GM12878 (cell line): ENCODE measurements around the gene PARVA. TPM values are rescaled to one million over a fixed set of nuclear protein-coding genes. Genes with fewer than 3 reads are reported as not detected.

Source experiments
- ATAC-seq: fragments of 200-7000 bp; cut with Tn5 transposase; 3 replicates; pipeline ENCODE4 v1.9.1; 2020; ENCODE audit warnings: mild to moderate bottlenecking, moderate library complexity
- BruUV-seq: library from RNA; stranded (reverse); fragments of 400-500 nt; replicated peaks from 2 replicates; lab custom pipeline; 2021; lab: Mats Ljungman, UMichigan
- CTCF ChIA-PET: fragments of 300-600 bp; sonication (Branson Sonifier 250); formaldehyde crosslinking; extraction: SDS; loops from one replicate; lab custom pipeline; 2021; ENCODE audit warnings: inconsistent platforms; lab: Yijun Ruan, JAX
- POLR2A ChIA-PET: fragments of 350-600 bp; formaldehyde crosslinking; extraction: SDS; loops from one replicate; lab custom pipeline; 2021; ENCODE audit warnings: inconsistent platforms; lab: Charles Lee
- RAD21 ChIA-PET: fragments of 300-600 bp; sonication (Branson Sonifier 250); formaldehyde crosslinking; loops from one replicate; lab custom pipeline; 2023; ENCODE audit warnings: antibody characterized with exemption; ENCODE audit not compliant: unreplicated experiment; lab: Charles Lee
- SMC1A ChIA-PET: fragments of 300-600 bp; sonication (Branson Sonifier 250); formaldehyde crosslinking; loops from one replicate; lab custom pipeline; 2023; ENCODE audit not compliant: unreplicated experiment, uncharacterized antibody; lab: Charles Lee
- DNase-seq: peaks from one replicate; pipeline ENCODE4 v3.0.0-alpha.2; 2011; ENCODE audit warnings: low read depth, low spot score
- FAIRE-seq: peaks from 3 replicates; lab custom pipeline; 2011; peaks lifted over from hg19 to GRCh38; lab: Jason Lieb, UNC
- H2AFZ ChIP-seq: 2 replicates; pipeline ENCODE4 v1.6.0; 2011; ENCODE audit warnings: low read depth, low read length, control low read depth; ENCODE audit not compliant: control insufficient read depth
- H3K27ac ChIP-seq: 2 replicates; pipeline ENCODE4 v1.5.1; 2011; ENCODE audit warnings: control low read depth; ENCODE audit not compliant: control insufficient read depth, insufficient read depth
- H3K27me3 ChIP-seq, 2 experiments: replicated peaks in 1 of 2; 2 replicates each; pipeline versions ENCODE4 v1.6.0 to v1.6.1; 2011; ENCODE audit warnings: low read length in 1 of 2; ENCODE audit not compliant: control insufficient read depth in 2 of 2, insufficient read depth in 2 of 2
- H3K36me3 ChIP-seq, 2 experiments: 2 replicates each; pipeline ENCODE4 v1.5.1; 2011; ENCODE audit warnings: low read length in 1 of 2; ENCODE audit not compliant: control insufficient read depth in 2 of 2, insufficient read depth in 2 of 2
- H3K4me1 ChIP-seq: 2 replicates; pipeline ENCODE4 v1.6.1; 2011; ENCODE audit warnings: mild to moderate bottlenecking, low read length, moderate library complexity, mixed read lengths; ENCODE audit not compliant: control insufficient read depth, insufficient read depth
- H3K4me2 ChIP-seq: 2 replicates; pipeline ENCODE4 v1.6.0; 2011; ENCODE audit warnings: control low read depth; ENCODE audit not compliant: control insufficient read depth, insufficient read depth
- H3K4me3 ChIP-seq: fragments of 200-600 bp; sonication (generic); 2 replicates; pipeline ENCODE4 v1.5.1; 2016
- H3K79me2 ChIP-seq: 2 replicates; pipeline ENCODE4 v1.6.0; 2011; ENCODE audit warnings: low read length; ENCODE audit not compliant: control insufficient read depth, insufficient read depth
- H3K9ac ChIP-seq: 2 replicates; pipeline ENCODE4 v1.8.0; 2011; ENCODE audit warnings: low read length, control low read depth, mixed read lengths; ENCODE audit not compliant: control insufficient read depth, insufficient read depth
- H3K9me3 ChIP-seq: replicated peaks from 3 replicates; pipeline ENCODE4 v1.5.1; 2011; ENCODE audit warnings: mild to moderate bottlenecking, low read length; ENCODE audit not compliant: control insufficient read depth, insufficient read depth
- H4K20me1 ChIP-seq: 2 replicates; pipeline ENCODE4 v1.6.0; 2011; ENCODE audit not compliant: control insufficient read depth, insufficient read depth
- ASH2L ChIP-seq: fragments of 300-600, 200-600 bp; sonication (generic); IDR thresholded peaks from 2 replicates; pipeline ENCODE4 v1.6.1; 2017; ENCODE audit warnings: low read depth, mild to moderate bottlenecking, borderline replicate concordance
- CBX3 ChIP-seq: fragments of 200-600 bp; sonication (generic); IDR thresholded peaks from 2 replicates; pipeline ENCODE4 v1.6.1; 2016; ENCODE audit warnings: low read depth, borderline replicate concordance
- CBX5 ChIP-seq: sonication (generic); IDR thresholded peaks from 2 replicates; pipeline ENCODE4 v1.6.1; 2016; ENCODE audit warnings: low read depth, moderate library complexity, mild to moderate bottlenecking, inconsistent platforms
- CEBPZ ChIP-seq: fragments of 150-350 bp; IDR thresholded peaks from 2 replicates; pipeline ENCODE4 v1.6.1; 2016; ENCODE audit warnings: low read depth, low read length
- DPF2 ChIP-seq: fragments of 450-650 bp; IDR thresholded peaks from 2 replicates; pipeline ENCODE4 v1.6.1; 2017; ENCODE audit warnings: mild to moderate bottlenecking
- E4F1 ChIP-seq: fragments of 450-650 bp; IDR thresholded peaks from 2 replicates; pipeline ENCODE4 v1.6.1; 2018; ENCODE audit warnings: borderline replicate concordance, mild to moderate bottlenecking; ENCODE audit not compliant: partially characterized antibody
- EGR1 ChIP-seq, 2 experiments: IDR thresholded peaks; 1 replicate in 1 of 2; 2 replicates in 1 of 2; pipeline ENCODE4 v1.6.1; 2011 to 2012; ENCODE audit warnings: low read depth in 2 of 2, low read length in 2 of 2, borderline replicate concordance in 1 of 2, mild to moderate bottlenecking in 1 of 2, moderate library complexity in 1 of 2
- EZH2 ChIP-seq: IDR thresholded peaks from 2 replicates; pipeline ENCODE4 v1.6.1; 2012; ENCODE audit warnings: low read depth, mild to moderate bottlenecking, control low read depth, inconsistent platforms, low read length, borderline replicate concordance; ENCODE audit not compliant: control insufficient read depth
- MEF2B ChIP-seq: fragments of 450-650 bp; IDR thresholded peaks from 2 replicates; pipeline ENCODE4 v1.6.1; 2018; ENCODE audit warnings: mild to moderate bottlenecking, moderate library complexity; ENCODE audit not compliant: partially characterized antibody, poor library complexity, severe bottlenecking
- MLLT1 ChIP-seq: fragments of 450-650 bp; IDR thresholded peaks from 2 replicates; pipeline ENCODE4 v1.6.1; 2016; ENCODE audit warnings: mild to moderate bottlenecking
- POLR2AphosphoS2 ChIP-seq: IDR thresholded peaks from 2 replicates; pipeline ENCODE4 v1.6.1; 2011; ENCODE audit warnings: low read depth, mild to moderate bottlenecking, low read length, improper control_type of control experiment, moderate library complexity
- RBBP5 ChIP-seq: fragments of 200-600 bp; sonication (generic); conservative IDR thresholded peaks from 2 replicates; pipeline ENCODE4 v1.6.1; 2016
- SP1 ChIP-seq: IDR thresholded peaks from one replicate; pipeline ENCODE4 v1.6.1; 2011; ENCODE audit warnings: low read depth, low read length
- WGBS: methylation state at CpG from one replicate; pipeline ENCODE4 v1.1.6; 2016; ENCODE audit warnings: low lambda C conversion rate; ENCODE audit not compliant: insufficient replicate concordance, insufficient coverage; ENCODE audit errors: missing lambda C conversion rate; 5-methylcytosine and 5-hydroxymethylcytosine counted together
- in situ Hi-C: fragments of 300-500 bp; cut with MboI; formaldehyde crosslinking; loops from 9 replicates; pipeline ENCODE4 v1.14.3; 2018; ENCODE audit warnings: mixed read lengths
- intact Hi-C: fragments of 100-400 bp; cut with micrococcal nuclease; formaldehyde crosslinking; loops from one replicate; pipeline ENCODE4 v1.14.2; 2022; ENCODE audit not compliant: unreplicated experiment
- polyA plus RNA-seq, 11 experiments: library from polyadenylated mRNA; depleted of rRNA in 4 of 11; unstranded in 6 of 11; stranded (reverse) in 5 of 11; fragments of >200 nt; fragmentation: Nextera tagmentation in 4 of 11; fragmentation: Illumina TruSeq in 1 of 11; extraction: Ambion mirVana in 4 of 11; extraction: Trizol in 1 of 11; gene quantifications; 1 replicate in 1 of 11; 2 replicates in 10 of 11; pipeline versions ENCODE4 v1.2.1 to v1.2.3, GENCODE V29; 2011 to 2016; ENCODE audit warnings: inconsistent platforms in 2 of 11, missing spikeins in 2 of 11, low read depth in 1 of 11
- total RNA-seq, 4 experiments: library from RNA; depleted of rRNA in 3 of 4; stranded (reverse); fragments of >200 nt in 3 of 4; fragmentation: Illumina TruSeq in 1 of 4; extraction: Trizol in 1 of 4; gene quantifications; 2 replicates each; pipeline versions ENCODE4 v1.2.1 to v1.2.3, GENCODE V29; 2013 to 2021
- TF ChIP-seq, protein P1 (sequence below): fragments of 450-650 bp; IDR thresholded peaks from 2 replicates; pipeline ENCODE4 v1.6.1; 2017; ENCODE audit warnings: mild to moderate bottlenecking, low read depth, inconsistent platforms; ENCODE audit not compliant: poor library complexity, severe bottlenecking

Gene PARVA
- total and polyA plus RNA-seq, 10 of the 15 experiments (the other 5 are each of a cell fraction or from before 2014, with no cell fraction given) = 0.01 to 0.44 (median 0.03) TPM; not detected in 7

DNA sequence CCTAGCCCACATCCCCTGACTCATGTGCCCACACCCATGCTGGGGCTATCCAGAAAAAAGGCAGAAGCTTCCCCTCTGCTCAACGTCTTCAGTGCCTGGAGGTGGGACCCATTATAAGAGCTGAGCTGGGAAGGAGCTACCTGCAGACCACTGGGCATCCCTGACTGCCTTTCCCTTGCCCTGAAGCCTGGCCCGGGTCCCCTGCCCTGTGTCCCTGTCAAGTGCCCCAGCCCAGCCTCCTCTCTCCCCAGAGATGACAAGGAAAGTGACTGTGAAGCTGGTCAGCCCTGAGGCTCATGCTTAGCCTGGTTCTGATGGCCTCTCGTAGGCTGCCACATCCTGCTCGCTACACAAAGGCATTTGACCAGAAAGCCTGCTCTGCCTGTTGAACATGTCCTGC lies 140.4 kb downstream of the PARVA start:
- Histone ChIP-seq H3K4me3 (no peak overlapping the region), H3K4me2 (no peak overlapping the region), H3K79me2 (no peaks in the 10 kb centered on the region), H3K27ac (no peak overlapping the region), H3K27me3 (no peaks in the 10 kb centered on the region), H3K4me1 (no peaks in the 10 kb centered on the region), H2AFZ (no peak overlapping the region), H3K36me3 (no peaks in the 10 kb centered on the region), H3K9me3 (no peaks in the 10 kb centered on the region), H3K9ac (no peak overlapping the region), H4K20me1 (no peaks in the 10 kb centered on the region)
- 15% methylated on average over 4 of the region's 4 CpGs for WGBS
- RAD21 ChIA-PET = no interaction called here
- BruUV-seq = no TSS peak
- CTCF ChIA-PET = no interaction called here
- in situ Hi-C loops = no loop called here
- POLR2A ChIA-PET = no interaction called here
- SMC1A ChIA-PET = no interaction called here
- FAIRE-seq (no peak), ATAC-seq (no peak), DNase-seq (no peak)
- intact Hi-C loops = no loop called here
- TF ChIP-seq CEBPZ (no peak), POLR2AphosphoS2 (no peak), SP1 (no peak), ASH2L (no peak), EZH2 (no peak), EGR1 (IDR thresholded peaks at IDR 0.05; ENCODE audit: borderline replicate concordance in 1 of 2, low read depth in 2 of 2, low read length in 2 of 2) (no peak), DPF2 (no peak), E4F1 (no peak), CBX3 (no peak), MEF2B (no peak), MLLT1 (no peak), RBBP5 (no peak), CBX5 (no peak)
- TF ChIP-seq, protein P1, sequence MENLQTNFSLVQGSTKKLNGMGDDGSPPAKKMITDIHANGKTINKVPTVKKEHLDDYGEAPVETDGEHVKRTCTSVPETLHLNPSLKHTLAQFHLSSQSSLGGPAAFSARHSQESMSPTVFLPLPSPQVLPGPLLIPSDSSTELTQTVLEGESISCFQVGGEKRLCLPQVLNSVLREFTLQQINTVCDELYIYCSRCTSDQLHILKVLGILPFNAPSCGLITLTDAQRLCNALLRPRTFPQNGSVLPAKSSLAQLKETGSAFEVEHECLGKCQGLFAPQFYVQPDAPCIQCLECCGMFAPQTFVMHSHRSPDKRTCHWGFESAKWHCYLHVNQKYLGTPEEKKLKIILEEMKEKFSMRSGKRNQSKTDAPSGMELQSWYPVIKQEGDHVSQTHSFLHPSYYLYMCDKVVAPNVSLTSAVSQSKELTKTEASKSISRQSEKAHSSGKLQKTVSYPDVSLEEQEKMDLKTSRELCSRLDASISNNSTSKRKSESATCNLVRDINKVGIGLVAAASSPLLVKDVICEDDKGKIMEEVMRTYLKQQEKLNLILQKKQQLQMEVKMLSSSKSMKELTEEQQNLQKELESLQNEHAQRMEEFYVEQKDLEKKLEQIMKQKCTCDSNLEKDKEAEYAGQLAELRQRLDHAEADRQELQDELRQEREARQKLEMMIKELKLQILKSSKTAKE = no peak
